Astrocyte (in vitro differentiated cells and primary cell): ENCODE measurements around the gene PATJ. TPM values are rescaled to one million over a fixed set of nuclear protein-coding genes. Genes with fewer than 3 reads are reported as not detected.

Experiments used
- DNase-seq: peaks from one replicate; pipeline ENCODE4 v3.0.0-alpha.2; 2010; ENCODE audit warnings: low read depth
- FAIRE-seq: peaks from 2 replicates; lab custom pipeline; 2011; peaks lifted over from hg19 to GRCh38; lab: Jason Lieb, UNC
- H2AFZ ChIP-seq: 2 replicates; pipeline ENCODE4 v1.6.0; 2012; ENCODE audit warnings: low read depth, low read length, inconsistent platforms
- H3K27ac ChIP-seq: 2 replicates; pipeline ENCODE4 v1.5.1; 2011; ENCODE audit warnings: low read depth, low read length, inconsistent platforms
- H3K27me3 ChIP-seq: 2 replicates; pipeline ENCODE4 v1.6.0; 2011; ENCODE audit warnings: low read length, inconsistent platforms; ENCODE audit not compliant: insufficient read depth
- H3K36me3 ChIP-seq: 2 replicates; pipeline ENCODE4 v1.5.1; 2011; ENCODE audit warnings: low read length, inconsistent platforms; ENCODE audit not compliant: insufficient read depth
- H3K4me1 ChIP-seq: 2 replicates; pipeline ENCODE4 v1.5.1; 2011; ENCODE audit warnings: low read length, inconsistent platforms; ENCODE audit not compliant: insufficient read depth
- H3K4me2 ChIP-seq: 2 replicates; pipeline ENCODE4 v1.6.0; 2012; ENCODE audit warnings: low read length, inconsistent platforms
- H3K4me3 ChIP-seq: 2 replicates; pipeline ENCODE4 v1.5.1; 2011; ENCODE audit warnings: low read depth, mild to moderate bottlenecking, low read length, inconsistent platforms; ENCODE audit not compliant: insufficient read depth
- H3K79me2 ChIP-seq: 2 replicates; pipeline ENCODE4 v1.6.0; 2012; ENCODE audit warnings: mild to moderate bottlenecking, low read length, inconsistent platforms; ENCODE audit not compliant: insufficient read depth
- H3K9ac ChIP-seq: 2 replicates; pipeline ENCODE4 v1.6.0; 2012; ENCODE audit warnings: mild to moderate bottlenecking, low read length, inconsistent platforms
- H3K9me3 ChIP-seq: 2 replicates; pipeline ENCODE4 v1.5.1; 2012; ENCODE audit warnings: low read depth, mild to moderate bottlenecking, low read length, inconsistent platforms; ENCODE audit not compliant: insufficient read depth
- H4K20me1 ChIP-seq: 2 replicates; pipeline ENCODE4 v1.6.0; 2012; ENCODE audit warnings: low read length, inconsistent platforms; ENCODE audit not compliant: insufficient read depth
- H3K27ac Mint-ChIP-seq: one replicate; pipeline ENCODE4 v1.8.0; 2021; ENCODE audit warnings: mild to moderate bottlenecking, mixed read lengths; ENCODE audit not compliant: unreplicated experiment
- H3K27me3 Mint-ChIP-seq: one replicate; pipeline ENCODE4 v1.8.0; 2021; ENCODE audit warnings: low read depth, mixed read lengths; ENCODE audit not compliant: unreplicated experiment
- H3K36me3 Mint-ChIP-seq: one replicate; pipeline ENCODE4 v1.8.0; 2021; ENCODE audit warnings: low read depth, mixed read lengths; ENCODE audit not compliant: unreplicated experiment
- H3K4me1 Mint-ChIP-seq: one replicate; pipeline ENCODE4 v1.8.0; 2021; ENCODE audit warnings: low read depth, mixed read lengths; ENCODE audit not compliant: unreplicated experiment
- H3K4me3 Mint-ChIP-seq: one replicate; pipeline ENCODE4 v1.8.0; 2021; ENCODE audit warnings: mild to moderate bottlenecking, moderate library complexity, mixed read lengths; ENCODE audit not compliant: unreplicated experiment
- H3K9me3 Mint-ChIP-seq: one replicate; pipeline ENCODE4 v1.8.0; 2021; ENCODE audit warnings: mild to moderate bottlenecking, mixed read lengths; ENCODE audit not compliant: unreplicated experiment
- EZH2 ChIP-seq: IDR thresholded peaks from 2 replicates; pipeline ENCODE4 v1.6.1; 2012; ENCODE audit warnings: mild to moderate bottlenecking, low read length, inconsistent platforms; ENCODE audit not compliant: insufficient read depth
- total RNA-seq: library from RNA; stranded (reverse); gene quantifications from 2 replicates; pipeline ENCODE4 v1.2.1, GENCODE V29; 2021
- TF ChIP-seq, protein P1 (sequence below): IDR thresholded peaks from 2 replicates; pipeline ENCODE4 v1.5.1; 2011; ENCODE audit warnings: low read depth, mild to moderate bottlenecking, inconsistent platforms, low read length, moderate library complexity; ENCODE audit not compliant: insufficient read depth

The PATJ gene
- total RNA-seq, 1 donor from 2014 or later, result 11.0 TPM

DNA sequence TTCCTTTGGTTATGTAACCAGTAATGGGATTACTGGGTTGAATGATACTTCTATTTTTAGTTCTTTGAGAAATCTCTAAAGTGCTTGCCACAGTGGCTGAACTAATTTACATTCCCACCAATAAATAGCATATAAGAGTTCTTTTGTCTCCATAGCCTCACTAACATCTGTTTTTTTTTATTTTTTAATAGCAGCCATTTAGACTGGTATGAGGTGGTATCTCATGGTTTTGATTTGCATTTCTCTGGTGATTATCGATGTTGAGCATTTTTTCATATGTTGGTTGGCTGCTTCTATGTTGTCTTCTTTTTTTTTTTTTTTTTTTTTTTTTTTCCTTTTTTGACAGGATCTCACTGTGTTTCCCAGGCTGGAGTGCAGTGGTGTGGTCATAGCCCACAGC lies 319.8 kb downstream of the PATJ start:
- H3K4me1 ChIP-seq, result no peaks in the 10 kb centered on the region
- no peak overlapping the region for H3K4me3 ChIP-seq
- H3K27ac Mint-ChIP-seq, result no peak overlapping the region
- H3K4me3 Mint-ChIP-seq, result no peak overlapping the region
- H3K27me3 ChIP-seq, result no peaks in the 10 kb centered on the region
- H3K36me3 ChIP-seq, result no peaks in the 10 kb centered on the region
- no peaks in the 10 kb centered on the region for H3K27me3 Mint-ChIP-seq
- H3K9ac ChIP-seq, result no peak overlapping the region
- H2AFZ ChIP-seq, result no peak overlapping the region
- no peak for FAIRE-seq
- H3K9me3 ChIP-seq, result peaks cover 3% of the 10 kb centered on the region
- peaks cover 6% of the 10 kb centered on the region for H3K9me3 Mint-ChIP-seq
- no peak overlapping the region for H3K4me2 ChIP-seq
- peaks cover 6% of the 10 kb centered on the region for H3K4me1 Mint-ChIP-seq
- H3K79me2 ChIP-seq, result no peaks in the 10 kb centered on the region
- TF ChIP-seq, protein P1, sequence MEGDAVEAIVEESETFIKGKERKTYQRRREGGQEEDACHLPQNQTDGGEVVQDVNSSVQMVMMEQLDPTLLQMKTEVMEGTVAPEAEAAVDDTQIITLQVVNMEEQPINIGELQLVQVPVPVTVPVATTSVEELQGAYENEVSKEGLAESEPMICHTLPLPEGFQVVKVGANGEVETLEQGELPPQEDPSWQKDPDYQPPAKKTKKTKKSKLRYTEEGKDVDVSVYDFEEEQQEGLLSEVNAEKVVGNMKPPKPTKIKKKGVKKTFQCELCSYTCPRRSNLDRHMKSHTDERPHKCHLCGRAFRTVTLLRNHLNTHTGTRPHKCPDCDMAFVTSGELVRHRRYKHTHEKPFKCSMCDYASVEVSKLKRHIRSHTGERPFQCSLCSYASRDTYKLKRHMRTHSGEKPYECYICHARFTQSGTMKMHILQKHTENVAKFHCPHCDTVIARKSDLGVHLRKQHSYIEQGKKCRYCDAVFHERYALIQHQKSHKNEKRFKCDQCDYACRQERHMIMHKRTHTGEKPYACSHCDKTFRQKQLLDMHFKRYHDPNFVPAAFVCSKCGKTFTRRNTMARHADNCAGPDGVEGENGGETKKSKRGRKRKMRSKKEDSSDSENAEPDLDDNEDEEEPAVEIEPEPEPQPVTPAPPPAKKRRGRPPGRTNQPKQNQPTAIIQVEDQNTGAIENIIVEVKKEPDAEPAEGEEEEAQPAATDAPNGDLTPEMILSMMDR, result no peak
- no peak for TF ChIP-seq EZH2
- no peak for DNase-seq
- H3K27ac ChIP-seq, result no peak overlapping the region
- H3K36me3 Mint-ChIP-seq, result peaks cover 2% of the 10 kb centered on the region
- H4K20me1 ChIP-seq, result no peaks in the 10 kb centered on the region

DNA sequence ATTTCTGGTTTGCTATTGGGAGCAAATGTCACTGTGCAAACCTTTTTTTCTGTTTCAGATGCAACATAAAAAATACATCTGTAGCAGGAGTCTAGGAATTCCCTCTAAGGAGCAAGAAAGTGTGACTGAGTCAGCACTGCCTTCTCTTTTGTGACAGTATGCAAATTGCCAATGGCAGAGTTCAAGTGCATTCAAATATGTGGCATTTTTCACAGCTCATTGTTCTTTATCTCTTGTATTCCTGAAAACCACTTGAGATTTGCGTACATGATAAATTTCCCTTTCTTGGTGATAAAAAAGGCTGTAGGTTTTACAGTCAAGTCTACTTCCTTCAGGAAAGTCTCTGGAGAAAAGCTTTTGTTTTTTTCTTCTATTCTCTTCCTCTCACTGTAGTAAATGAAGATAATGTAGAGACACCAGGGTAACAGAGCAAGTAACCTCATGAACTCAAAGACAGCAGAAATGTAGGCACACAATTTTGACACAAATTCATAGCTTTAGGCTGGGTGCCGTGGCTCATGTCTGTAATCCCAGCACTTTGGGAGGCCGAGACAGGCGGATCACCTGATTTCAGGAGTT lies 322.6 kb downstream of the PATJ start:
- DNase-seq (peak; percentile 8), FAIRE-seq (no peak)
- Histone ChIP-seq H3K27ac (no peak overlapping the region), H4K20me1 (no peaks in the 10 kb centered on the region), H3K4me1 (no peaks in the 10 kb centered on the region), H3K79me2 (no peaks in the 10 kb centered on the region), H3K9ac (no peak overlapping the region), H3K36me3 (no peaks in the 10 kb centered on the region), H3K9me3 (peaks cover 3% of the 10 kb centered on the region), H3K4me3 (no peak overlapping the region), H2AFZ (no peak overlapping the region), H3K27me3 (no peaks in the 10 kb centered on the region), H3K4me2 (no peak overlapping the region)
- peaks cover 8% of the 10 kb centered on the region for H3K9me3 Mint-ChIP-seq
- H3K36me3 Mint-ChIP-seq, result peaks cover 2% of the 10 kb centered on the region
- no peaks in the 10 kb centered on the region for H3K4me1 Mint-ChIP-seq
- H3K27me3 Mint-ChIP-seq, result no peaks in the 10 kb centered on the region
- TF ChIP-seq, protein P1, result no peak
- no peak for TF ChIP-seq EZH2
- no peak overlapping the region for H3K4me3 Mint-ChIP-seq
- H3K27ac Mint-ChIP-seq, result no peak overlapping the region

DNA sequence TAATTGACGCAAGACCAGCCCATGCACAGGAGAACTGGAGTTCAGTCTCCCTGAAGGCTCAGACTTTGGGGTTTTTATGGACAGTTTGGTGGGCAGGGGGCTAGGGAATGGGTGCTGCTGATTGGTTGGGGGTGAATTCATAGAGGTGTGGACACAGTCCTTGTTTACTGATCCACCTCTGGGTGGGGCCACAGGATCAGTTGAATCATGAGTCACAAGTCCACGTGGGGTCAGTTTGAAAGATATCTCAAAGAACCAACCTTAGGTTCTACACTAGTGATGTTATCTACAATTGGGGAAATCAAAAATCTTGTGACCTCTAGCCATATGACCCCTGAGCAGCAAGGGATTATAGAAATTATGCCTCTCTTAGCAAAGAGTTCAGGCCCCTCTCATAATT lies 324.4 kb downstream of the PATJ start:
- no peak overlapping the region for H3K27ac ChIP-seq
- H3K9ac ChIP-seq, result no peak overlapping the region
- peaks cover 8% of the 10 kb centered on the region for H3K9me3 Mint-ChIP-seq
- H3K4me3 ChIP-seq, result no peak overlapping the region
- H3K36me3 Mint-ChIP-seq, result peaks cover 2% of the 10 kb centered on the region
- FAIRE-seq (no peak), DNase-seq (no peak)
- TF ChIP-seq EZH2, result no peak
- TF ChIP-seq, protein P1, result no peak
- H3K9me3 ChIP-seq, result peaks cover 3% of the 10 kb centered on the region
- no peaks in the 10 kb centered on the region for H4K20me1 ChIP-seq
- no peak overlapping the region for H3K4me2 ChIP-seq
- H2AFZ ChIP-seq, result no peak overlapping the region
- H3K27me3 ChIP-seq, result no peaks in the 10 kb centered on the region
- H3K4me1 Mint-ChIP-seq, result no peaks in the 10 kb centered on the region
- no peaks in the 10 kb centered on the region for H3K79me2 ChIP-seq
- no peak overlapping the region for H3K4me3 Mint-ChIP-seq
- H3K27ac Mint-ChIP-seq, result no peak overlapping the region
- H3K36me3 ChIP-seq, result no peaks in the 10 kb centered on the region
- H3K4me1 ChIP-seq, result no peaks in the 10 kb centered on the region
- no peaks in the 10 kb centered on the region for H3K27me3 Mint-ChIP-seq
